SJSA1 (cell line): ENCODE data around the gene IER5L. TPM values are rescaled to one million over a fixed set of nuclear protein-coding genes. Genes with fewer than 3 reads are reported as not detected.

Experiments used
- DNase-seq, 2 experiments: peaks; one replicate each; pipeline ENCODE4 v3.0.0-alpha.2; 2015 to 2020; ENCODE audit warnings: low spot score in 2 of 2, low read depth in 1 of 2
- H3K27ac ChIP-seq: fragments of 250-450 bp; sonication (Bioruptor Pico); 2 replicates; pipeline ENCODE4 v1.5.1; 2020; ENCODE audit warnings: mild to moderate bottlenecking, moderate library complexity
- H3K27me3 ChIP-seq: fragments of 250-450 bp; sonication (Bioruptor Pico); replicated peaks from 2 replicates; pipeline ENCODE4 v1.5.1; 2020; ENCODE audit warnings: mild to moderate bottlenecking, moderate library complexity
- H3K36me3 ChIP-seq: fragments of 250-450 bp; sonication (Bioruptor Pico); 2 replicates; pipeline ENCODE4 v1.5.1; 2020; ENCODE audit warnings: mild to moderate bottlenecking
- H3K4me1 ChIP-seq: fragments of 250-450 bp; sonication (Bioruptor Pico); replicated peaks from 2 replicates; pipeline ENCODE4 v1.6.1; 2021; ENCODE audit warnings: mild to moderate bottlenecking
- H3K4me3 ChIP-seq: fragments of 250-450 bp; sonication (Bioruptor Pico); 2 replicates; pipeline ENCODE4 v1.5.1; 2020; ENCODE audit warnings: mild to moderate bottlenecking
- H3K9me3 ChIP-seq: fragments of 250-450 bp; sonication (Bioruptor Pico); replicated peaks from 2 replicates; pipeline ENCODE4 v1.5.1; 2020; ENCODE audit warnings: mild to moderate bottlenecking
- total RNA-seq: library from RNA; depleted of rRNA; stranded (reverse); fragments of >200 nt; shearing (Covaris generic); gene quantifications from 2 replicates; pipeline ENCODE4 v1.2.3, GENCODE V29; 2014

The IER5L gene
- total RNA-seq, 1 experiment from 2014 or later: 8.8 TPM

DNA sequence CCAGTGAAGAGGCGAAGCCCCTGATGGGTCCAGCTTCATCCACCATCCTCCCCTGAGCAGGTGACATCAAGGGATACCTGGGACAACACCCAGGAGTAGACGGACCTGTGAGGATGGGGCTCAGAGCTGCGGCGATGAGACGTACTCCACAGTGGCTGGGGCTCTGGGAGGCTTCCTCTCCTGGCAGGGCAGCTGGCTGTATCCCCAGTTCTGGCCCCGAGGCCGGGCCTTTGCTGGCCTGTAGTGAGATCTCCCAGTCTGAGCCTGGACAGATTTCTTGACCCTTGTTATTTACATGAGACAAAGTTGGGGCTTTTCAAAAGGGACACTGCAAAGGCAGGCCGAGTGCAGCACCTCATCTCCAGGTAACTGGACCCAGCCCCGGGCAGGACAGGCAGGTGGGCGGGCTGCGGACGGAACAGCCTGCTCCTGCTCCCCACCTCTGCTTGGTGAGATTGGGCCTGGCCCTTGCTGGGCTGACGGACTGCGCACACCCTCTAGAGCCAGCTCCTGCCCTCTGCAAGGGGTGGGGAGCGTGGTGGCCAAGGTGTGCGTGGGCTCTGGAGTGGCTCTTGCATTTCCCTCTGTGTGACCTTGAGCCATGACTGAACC, 23.1 kb downstream of the IER5L start:
- DNase-seq: no peak
- H3K4me1 ChIP-seq: no peaks in the 10 kb centered on the region
- H3K4me3 ChIP-seq: no peak overlapping the region
- H3K9me3 ChIP-seq: no peaks in the 10 kb centered on the region
- no peaks in the 10 kb centered on the region for H3K36me3 ChIP-seq
- H3K27me3 ChIP-seq: no peaks in the 10 kb centered on the region
- H3K27ac ChIP-seq: no peak overlapping the region

DNA sequence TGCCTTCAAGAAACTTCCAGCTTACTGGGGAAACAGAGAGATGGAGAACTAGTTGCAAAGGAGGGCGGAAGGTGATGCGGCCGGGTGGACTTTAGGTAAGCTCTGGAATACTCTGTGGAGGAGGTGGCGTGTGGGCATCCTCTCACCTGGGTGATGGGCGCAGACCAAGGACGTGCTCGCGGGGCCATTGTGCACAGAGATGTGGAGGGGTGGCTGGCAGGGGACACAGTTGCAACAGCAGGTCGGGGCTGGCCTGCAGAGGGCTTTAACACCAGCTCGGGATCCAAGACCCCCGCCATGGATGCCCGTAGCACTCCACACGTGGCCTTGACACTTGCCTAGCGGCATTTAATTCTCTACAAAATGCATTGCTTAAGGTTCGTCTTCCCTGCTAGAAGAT, 26.6 kb downstream of the IER5L start:
- Histone ChIP-seq H3K9me3 (no peaks in the 10 kb centered on the region), H3K27me3 (no peaks in the 10 kb centered on the region), H3K4me1 (peaks cover 7% of the 10 kb centered on the region), H3K4me3 (no peak overlapping the region), H3K36me3 (peaks cover 9% of the 10 kb centered on the region), H3K27ac (no peak overlapping the region)
- no peak for DNase-seq

- Histone ChIP-seq H3K27me3 (no peaks in the 10 kb centered on the region), H3K4me3 (no peak overlapping the region), H3K27ac (no peak overlapping the region), H3K4me1 (peaks cover 14% of the 10 kb centered on the region), H3K36me3 (peaks cover 12% of the 10 kb centered on the region), H3K9me3 (no peaks in the 10 kb centered on the region)
- no peak for DNase-seq
Measured at GRCh38 chr9:129150672-129151211, 27.3 kb downstream of the IER5L start.

DNA sequence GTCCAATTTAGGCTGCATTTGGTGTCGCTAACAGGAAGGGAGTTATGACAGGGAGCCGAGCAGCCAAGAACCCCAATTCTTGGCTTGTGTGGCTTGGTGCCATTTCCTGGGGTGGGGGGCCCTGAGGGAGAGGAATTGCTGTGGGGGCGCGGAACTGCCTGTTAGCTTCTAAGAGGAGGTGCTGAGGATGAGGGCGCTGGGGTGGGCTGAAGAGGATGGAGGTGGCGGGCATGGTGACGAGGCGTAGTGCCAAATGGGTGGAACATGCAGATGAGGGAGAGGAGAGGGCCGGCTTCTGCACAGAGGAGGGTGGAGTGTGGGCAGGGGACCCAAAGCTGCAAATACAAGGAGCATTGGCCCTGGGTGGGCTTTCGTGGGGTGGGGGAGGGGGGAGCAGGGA, 27.9 kb downstream of the IER5L start:
- Histone ChIP-seq H3K4me1 (peaks cover 21% of the 10 kb centered on the region), H3K27ac (no peak overlapping the region), H3K4me3 (no peak overlapping the region), H3K27me3 (no peaks in the 10 kb centered on the region), H3K36me3 (peaks cover 18% of the 10 kb centered on the region), H3K9me3 (no peaks in the 10 kb centered on the region)
- DNase-seq: no peak

- H3K27me3 ChIP-seq: no peaks in the 10 kb centered on the region
- no peak overlapping the region for H3K27ac ChIP-seq
- H3K36me3 ChIP-seq: peaks cover 18% of the 10 kb centered on the region
- H3K4me3 ChIP-seq: no peak overlapping the region
- H3K4me1 ChIP-seq: peaks cover 25% of the 10 kb centered on the region
- no peak for DNase-seq
- H3K9me3 ChIP-seq: no peaks in the 10 kb centered on the region
Measured at GRCh38 chr9:129149442-129149841, 28.6 kb downstream of the IER5L start.

DNA sequence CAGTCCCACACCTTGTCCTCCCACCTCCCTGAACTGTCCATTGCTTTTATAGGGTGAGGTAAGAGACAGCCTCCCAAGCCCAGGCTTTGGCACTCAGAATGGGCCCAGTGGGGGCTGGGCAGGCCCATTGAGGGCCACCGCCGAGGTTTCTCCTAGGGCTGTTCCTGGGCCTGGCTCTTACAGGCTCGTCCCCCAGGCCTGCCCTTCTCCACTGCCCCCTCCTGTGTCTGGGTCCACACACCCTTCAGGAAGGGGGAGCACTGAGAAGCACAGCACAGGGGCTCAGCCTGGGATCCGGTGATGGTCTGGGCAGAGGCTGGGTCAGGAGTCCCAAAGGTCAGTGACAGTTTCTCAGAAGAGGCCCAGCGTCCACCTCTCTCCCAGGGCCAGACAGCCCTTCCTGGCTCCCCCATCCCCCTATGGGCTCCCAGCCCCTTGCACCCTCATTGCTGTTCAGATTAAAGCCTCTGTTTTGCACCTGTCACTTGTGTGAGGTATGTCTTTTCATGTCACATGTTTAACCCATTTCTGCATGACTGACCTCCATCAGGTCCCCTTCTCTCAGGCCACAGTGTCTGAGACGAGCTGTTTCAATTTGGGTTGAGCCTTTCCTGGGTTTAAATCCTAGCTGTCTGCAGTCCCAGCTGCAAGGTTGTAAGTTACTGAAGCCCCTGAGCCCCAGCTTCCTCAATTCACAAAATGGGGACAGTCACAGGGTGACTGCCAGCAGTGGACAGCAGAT, 29.4 kb downstream of the IER5L start:
- Histone ChIP-seq H3K4me3 (no peak overlapping the region), H3K27ac (no peak overlapping the region), H3K4me1 (peaks cover 28% of the 10 kb centered on the region), H3K36me3 (peaks cover 25% of the 10 kb centered on the region), H3K27me3 (no peaks in the 10 kb centered on the region), H3K9me3 (no peaks in the 10 kb centered on the region)
- no peak for DNase-seq

- no peak overlapping the region for H3K4me3 ChIP-seq
- H3K4me1 ChIP-seq: peaks cover 49% of the 10 kb centered on the region
- no peak for DNase-seq
- no peaks in the 10 kb centered on the region for H3K9me3 ChIP-seq
- peak overlapping the region; percentile 58 for H3K27ac ChIP-seq
- H3K27me3 ChIP-seq: no peaks in the 10 kb centered on the region
- peaks cover 42% of the 10 kb centered on the region for H3K36me3 ChIP-seq
Measured at GRCh38 chr9:129146441-129146941, 31.6 kb downstream of the IER5L start.

GRCh38 chr9:129145841-129146292, 32.2 kb downstream of the IER5L start:
- peak overlapping the region; percentile 58 for H3K27ac ChIP-seq
- peaks cover 42% of the 10 kb centered on the region for H3K36me3 ChIP-seq
- no peaks in the 10 kb centered on the region for H3K9me3 ChIP-seq
- H3K27me3 ChIP-seq: no peaks in the 10 kb centered on the region
- peaks cover 55% of the 10 kb centered on the region for H3K4me1 ChIP-seq
- peak; percentile 65 to 68 for DNase-seq
- H3K4me3 ChIP-seq: no peak overlapping the region

GRCh38 chr9:129145316-129145715, 32.7 kb downstream of the IER5L start:
- Histone ChIP-seq H3K27me3 (no peaks in the 10 kb centered on the region), H3K27ac (peak overlapping the region; percentile 58), H3K36me3 (peaks cover 42% of the 10 kb centered on the region), H3K4me1 (peaks cover 60% of the 10 kb centered on the region), H3K9me3 (no peaks in the 10 kb centered on the region), H3K4me3 (no peak overlapping the region)
- DNase-seq: no peak

GRCh38 chr9:129143031-129143927, 34.8 kb downstream of the IER5L start:
- H3K27me3 ChIP-seq: no peaks in the 10 kb centered on the region
- peaks cover 41% of the 10 kb centered on the region for H3K36me3 ChIP-seq
- H3K4me1 ChIP-seq: peaks cover 78% of the 10 kb centered on the region
- H3K4me3 ChIP-seq: no peak overlapping the region
- H3K27ac ChIP-seq: no peak overlapping the region
- peak; percentile 83 for DNase-seq
- no peaks in the 10 kb centered on the region for H3K9me3 ChIP-seq

GRCh38 chr9:129142138-129142935, 35.7 kb downstream of the IER5L start:
- H3K36me3 ChIP-seq: peaks cover 47% of the 10 kb centered on the region
- H3K27me3 ChIP-seq: no peaks in the 10 kb centered on the region
- no peaks in the 10 kb centered on the region for H3K9me3 ChIP-seq
- H3K4me1 ChIP-seq: peaks cover 80% of the 10 kb centered on the region
- DNase-seq: no peak
- H3K4me3 ChIP-seq: no peak overlapping the region
- no peak overlapping the region for H3K27ac ChIP-seq

GRCh38 chr9:129141066-129142041, 36.7 kb downstream of the IER5L start:
- peak; percentile 71 to 73 for DNase-seq
- no peaks in the 10 kb centered on the region for H3K9me3 ChIP-seq
- H3K27ac ChIP-seq: peak overlapping the region; percentile 99
- H3K4me1 ChIP-seq: peaks cover 72% of the 10 kb centered on the region
- H3K27me3 ChIP-seq: no peaks in the 10 kb centered on the region
- no peak overlapping the region for H3K4me3 ChIP-seq
- H3K36me3 ChIP-seq: peaks cover 51% of the 10 kb centered on the region
